Suppressor macrophage treated with lipopolysaccharide for 1 hour (primary cell): ENCODE results near the gene DMAC2L.
A peak's percentile ranks its signal among the peaks of the same experiment; 100 is the strongest.
"Not testable (repeated sequence)": the region's sequence is repeated elsewhere in the genome, so short reads cannot be mapped to it uniquely, and the experiment has no call there.

Experiments used
- DNase-seq, 3 donors: peaks; one replicate each; pipeline ENCODE4 v3.0.0-alpha.2; 2020 to 2022

The DMAC2L gene

DNA sequence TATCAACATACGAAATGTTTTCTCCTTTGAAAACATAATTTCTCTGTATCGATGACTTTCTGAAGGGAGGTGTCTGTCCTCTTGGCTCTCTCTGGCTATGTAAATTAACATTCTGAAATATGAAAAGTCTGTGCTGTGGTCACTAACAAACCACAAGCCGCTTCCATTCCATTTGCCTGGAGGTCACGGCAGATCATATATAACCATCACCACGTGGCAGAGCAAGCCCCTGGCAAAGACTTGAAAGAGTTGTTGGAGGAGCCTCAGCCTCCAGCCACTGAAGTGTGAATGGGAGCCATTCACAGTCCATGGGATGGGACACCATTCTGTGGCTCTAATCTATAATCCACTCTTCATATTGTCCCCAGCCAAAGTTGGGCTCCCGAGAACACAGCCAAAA, 45.0 kb downstream of the DMAC2L start:
- DNase-seq, result no peak

DNA sequence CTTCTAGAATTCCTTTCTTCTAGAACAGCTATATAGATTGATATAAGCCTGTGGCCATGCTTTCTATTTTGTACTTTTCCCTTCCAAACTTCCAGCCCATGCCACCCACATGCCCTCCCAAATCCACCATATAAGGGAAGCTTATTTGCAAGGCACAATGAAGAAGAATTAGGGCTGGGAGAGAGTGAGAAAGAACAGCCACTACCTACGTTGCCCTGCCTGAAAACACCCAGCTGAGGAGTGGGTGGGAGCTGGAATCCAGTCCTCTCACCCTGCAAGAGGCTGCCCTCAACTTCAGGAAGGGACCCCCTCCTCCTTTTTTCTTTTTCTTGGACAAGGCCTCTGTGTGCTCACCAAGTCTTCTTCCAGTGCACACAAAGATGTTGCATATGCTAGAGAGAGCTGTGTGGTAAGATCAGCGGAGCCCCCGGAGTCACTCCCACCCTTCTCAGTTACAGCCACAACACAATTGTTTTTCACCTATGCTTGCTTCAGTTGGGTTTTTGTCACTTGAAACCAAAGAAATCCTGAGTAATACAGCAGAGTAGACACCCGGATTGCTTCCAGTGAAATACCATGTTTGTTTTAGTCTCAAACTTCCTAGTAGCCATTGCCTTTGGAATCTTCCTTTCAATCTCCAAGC, 45.8 kb downstream of the DMAC2L start:
- no peak for DNase-seq

DNA sequence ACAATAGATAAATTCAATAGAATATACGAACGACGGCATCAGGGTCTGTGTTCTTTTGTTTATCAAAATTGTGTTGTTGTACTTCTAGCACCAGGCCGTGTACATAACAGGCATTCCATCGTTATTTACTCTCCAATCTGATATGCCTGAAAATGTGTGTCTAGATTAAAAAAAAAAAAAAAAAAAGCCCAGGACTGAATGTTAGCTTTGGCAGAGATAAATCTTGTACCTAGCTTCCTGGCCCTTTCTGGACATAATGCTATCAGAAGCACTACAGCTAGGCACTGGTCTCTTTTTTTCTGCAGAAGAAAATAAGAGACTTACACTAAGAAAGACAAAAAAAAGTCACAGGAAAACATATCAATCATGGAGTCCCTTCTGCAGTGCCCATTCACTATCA, 47.5 kb downstream of the DMAC2L start:
- no peak for DNase-seq

DNA sequence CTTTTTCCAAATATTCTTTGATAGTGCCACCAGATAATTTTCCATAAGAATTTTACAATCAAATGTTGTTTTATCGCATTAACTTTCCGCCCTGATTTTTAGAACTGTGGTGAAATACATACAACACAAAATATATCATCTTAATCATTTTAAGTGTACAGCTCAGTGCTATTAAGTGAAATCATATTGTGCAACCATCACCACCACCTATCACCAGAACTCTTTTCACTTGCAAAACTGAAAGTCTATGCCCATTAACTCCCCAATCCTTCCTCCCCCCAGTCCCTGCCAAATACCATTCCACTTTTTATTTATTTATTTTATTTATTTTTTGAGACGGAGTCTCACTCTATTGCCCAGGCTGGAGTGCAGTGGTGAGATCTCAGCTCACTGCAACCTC, 48.0 kb downstream of the DMAC2L start:
- DNase-seq, result no peak

DNA sequence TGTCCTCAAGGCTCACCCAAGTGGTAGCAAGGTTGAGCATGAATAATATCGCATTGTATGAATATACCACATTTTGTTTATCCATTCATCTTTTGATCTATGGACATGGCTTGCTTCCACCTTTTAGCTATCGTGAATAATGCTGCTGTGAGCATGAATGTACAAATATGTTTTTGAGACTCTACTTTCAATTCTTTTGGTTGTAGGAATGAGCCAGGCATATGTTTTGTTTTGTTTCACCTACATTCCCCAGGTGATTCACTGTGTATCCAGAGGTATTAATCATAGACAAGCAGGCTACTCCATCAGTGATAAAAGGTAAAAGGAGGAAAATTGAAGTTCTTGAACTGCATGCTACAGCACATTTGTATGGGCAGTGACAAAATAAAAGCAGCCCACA, 48.7 kb downstream of the DMAC2L start:
- no peak for DNase-seq

DNA sequence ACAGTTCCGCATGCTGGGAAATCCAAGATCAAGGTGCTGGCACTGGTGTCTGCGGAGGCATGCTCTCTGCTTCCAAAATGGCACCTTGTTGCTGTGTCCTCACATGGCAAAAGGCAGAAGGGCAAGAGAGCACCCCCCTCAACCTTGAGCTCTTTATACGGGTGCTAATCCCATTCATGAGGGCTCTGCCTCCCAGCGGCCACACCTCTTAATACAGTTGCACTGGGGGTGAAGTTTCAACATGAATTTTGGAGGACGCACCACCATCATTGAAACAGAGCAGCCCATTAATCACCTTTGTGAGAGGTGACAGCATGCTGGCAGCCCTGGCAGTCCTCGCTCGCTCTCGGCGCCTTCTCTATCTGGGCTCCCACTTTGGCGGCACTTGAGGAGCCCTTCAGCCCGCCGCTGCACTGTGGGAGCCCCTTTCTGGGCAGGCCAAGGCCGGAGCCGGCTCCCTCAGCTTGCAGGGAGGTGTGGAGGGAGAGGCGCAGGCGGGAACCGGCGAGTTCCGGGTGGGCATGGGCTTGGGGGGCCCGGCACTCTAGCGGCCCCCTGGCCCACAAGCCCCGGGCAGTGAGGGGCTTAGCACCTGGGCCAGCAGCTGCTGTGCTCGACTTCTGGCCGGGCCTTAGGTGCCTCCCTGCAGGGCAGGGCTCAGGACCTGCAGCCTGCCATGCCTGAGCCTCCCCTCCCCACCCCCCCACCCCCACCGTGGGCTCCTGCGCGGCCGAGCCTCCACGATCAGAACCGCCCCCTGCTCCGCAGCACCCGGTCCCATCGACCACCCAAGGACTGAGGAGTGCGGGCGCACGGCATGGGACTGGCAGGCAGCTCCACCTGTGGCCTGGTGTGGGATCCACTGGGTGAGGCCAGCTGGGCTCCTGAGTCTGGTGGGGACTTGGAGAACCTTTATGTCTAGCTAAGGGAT, 49.6 kb downstream of the DMAC2L start:
- DNase-seq, result not testable (repeated sequence)

DNA sequence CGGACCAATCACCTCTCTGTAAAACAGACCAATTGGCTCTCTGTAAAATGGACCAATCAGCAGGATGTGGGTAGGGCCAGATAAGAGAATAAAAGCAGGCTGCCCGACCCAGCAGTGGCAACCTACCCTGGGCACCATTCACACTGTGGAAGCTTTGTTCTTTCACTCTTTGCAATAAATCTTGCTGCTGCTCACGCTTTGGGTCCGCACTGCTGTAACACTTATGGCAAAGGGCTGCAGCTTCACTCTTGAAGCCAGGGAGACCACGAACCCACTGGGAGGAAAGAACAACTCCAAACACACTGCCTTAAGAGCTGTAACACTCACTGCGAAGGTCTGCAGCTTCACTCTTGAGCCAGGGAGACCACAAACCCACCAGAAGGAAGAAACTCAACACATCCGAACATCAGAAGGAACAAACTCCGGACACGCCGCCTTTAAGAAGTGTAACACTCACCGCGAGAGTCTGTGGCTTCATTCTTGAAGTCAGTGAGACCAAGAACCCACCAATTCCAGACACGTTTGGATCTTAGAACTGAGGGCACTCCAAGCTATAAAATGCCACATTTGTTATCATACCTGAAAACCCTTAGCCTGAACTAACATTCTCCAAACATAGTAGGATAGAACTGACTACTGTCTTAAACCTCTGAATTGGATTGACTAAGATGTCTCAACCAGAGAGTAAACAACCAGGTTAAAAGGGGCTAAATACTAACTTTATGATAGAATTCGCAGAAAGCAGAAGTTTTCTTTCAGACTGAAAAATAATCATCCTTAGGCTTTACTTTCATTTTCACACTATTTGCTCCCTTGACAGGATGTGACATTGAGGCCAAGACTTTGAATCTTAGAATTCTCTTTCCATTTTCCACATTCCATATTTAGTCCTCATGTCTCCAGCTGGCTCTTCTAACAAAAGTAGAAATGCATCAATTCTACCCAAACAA, 50.9 kb downstream of the DMAC2L start:
- DNase-seq, result peak; percentile 10 to 50 (median 43)

DNA sequence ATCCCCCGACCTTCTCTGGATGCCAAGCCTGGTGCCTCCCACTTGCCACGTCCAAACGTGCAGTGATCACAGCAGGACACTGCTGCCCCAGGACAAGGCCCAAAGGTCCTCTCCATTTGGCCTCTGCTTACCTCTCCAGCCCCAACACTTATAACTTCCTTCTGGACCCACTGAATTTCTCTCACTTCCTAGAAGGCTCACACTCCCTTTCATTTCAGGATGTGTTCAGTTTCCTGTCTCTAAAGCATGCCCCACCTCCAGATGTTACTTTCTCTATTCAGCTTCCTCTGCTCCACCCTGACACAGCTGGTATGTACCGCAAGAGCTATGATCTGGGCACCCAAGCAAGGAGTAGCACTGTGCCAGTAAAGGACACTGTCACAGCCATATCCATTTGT, 51.6 kb downstream of the DMAC2L start:
- peak; percentile 67 to 82 (median 69) for DNase-seq

DNA sequence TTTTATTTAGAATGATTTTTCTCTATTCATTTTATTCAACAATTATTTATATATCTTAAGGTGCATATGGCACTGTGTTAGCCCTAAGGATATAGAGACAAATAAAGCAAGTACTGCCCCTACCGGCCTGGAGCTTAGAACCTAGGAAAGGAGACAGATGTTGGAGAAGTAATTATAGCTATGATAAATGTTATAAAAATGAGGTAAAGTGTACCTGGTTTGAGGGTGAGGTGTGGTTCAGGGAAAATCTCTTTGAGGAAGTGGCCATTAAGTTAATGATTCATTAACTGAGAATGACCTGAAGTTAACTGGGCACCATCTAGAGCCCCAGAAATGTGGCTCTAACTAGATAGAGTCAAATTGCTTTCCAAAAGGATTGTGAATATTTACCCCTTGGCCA, 52.7 kb downstream of the DMAC2L start:
- DNase-seq, result no peak

DNA sequence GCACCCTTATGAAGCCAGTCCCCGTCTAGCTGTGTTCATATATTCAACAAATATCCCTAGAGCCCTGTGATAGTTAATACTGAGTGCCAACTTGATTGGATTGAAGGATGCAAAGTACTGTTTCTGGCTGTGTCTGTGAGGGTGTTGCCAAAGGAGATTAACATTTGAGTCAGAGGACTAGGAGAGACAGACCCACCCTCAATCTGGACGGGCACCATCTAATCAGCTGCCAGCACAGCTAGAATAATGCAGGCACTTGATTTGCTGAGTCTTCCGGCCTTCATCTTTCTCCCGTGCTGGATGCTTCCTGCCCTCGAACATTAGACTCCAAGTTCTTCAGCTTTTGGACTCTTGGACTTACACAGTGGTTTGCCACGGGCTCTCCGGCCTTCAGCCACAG, 53.4 kb downstream of the DMAC2L start:
- not testable (repeated sequence) for DNase-seq

DNA sequence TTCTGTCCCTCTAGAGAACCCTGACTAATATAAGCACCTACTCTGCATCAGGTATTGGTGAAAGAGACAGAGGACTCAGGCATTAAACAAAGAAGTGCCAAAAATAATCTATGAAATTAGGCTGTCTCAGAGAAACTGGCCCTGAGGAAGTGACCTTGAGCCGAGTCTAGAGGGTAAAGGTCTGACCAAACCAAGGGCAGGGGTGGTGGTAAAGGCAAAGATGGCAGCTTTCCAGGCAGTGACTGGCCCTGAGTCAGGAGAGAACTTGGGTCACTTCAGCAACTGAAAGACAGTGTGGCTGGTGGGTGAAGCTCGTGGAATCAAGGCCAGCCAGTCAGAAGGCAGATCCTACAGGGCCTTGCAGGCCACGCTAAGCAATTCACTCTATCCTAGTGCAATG, 54.0 kb downstream of the DMAC2L start:
- DNase-seq, result peak in 1 of 3 donors; percentile 6

DNA sequence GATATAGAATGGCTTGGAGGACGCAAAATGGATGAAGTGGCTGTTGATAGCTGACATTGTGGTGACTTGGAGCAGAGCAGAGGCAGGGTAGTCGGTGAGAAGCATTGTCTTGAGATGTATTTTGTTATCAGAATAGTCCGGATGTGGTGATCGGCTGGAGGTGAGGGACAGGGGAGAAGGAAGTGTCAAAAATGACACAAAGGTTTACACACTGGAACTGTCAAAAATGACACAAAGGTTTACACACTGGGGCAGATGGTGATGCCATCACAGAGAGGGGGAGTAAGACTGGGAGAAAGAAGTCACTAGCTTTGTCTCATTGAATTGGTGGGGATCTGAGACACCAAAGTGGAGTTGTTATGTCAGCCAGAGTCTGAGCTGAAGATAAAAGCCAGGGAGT, 54.5 kb downstream of the DMAC2L start:
- no peak for DNase-seq

DNA sequence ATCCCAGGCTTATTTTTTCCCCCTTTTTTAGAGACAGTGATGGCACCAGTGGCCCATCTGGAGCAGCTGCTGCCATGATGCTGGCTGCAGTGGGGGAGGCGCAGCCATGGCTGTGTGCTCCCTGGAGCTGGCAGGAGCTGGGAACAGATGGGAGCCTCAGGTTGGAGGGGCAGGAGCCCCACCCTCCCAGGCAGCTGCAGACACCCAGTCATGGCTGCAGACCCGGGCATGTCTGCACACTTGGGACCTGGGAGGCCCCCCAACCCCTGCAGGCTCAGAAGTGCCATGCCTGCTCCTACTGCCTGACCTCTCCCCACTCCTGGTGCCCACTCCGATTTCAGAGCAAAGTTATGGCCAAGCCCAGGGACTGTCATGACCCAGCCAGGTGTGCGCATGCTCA, 59.4 kb downstream of the DMAC2L start:
- no peak for DNase-seq

DNA sequence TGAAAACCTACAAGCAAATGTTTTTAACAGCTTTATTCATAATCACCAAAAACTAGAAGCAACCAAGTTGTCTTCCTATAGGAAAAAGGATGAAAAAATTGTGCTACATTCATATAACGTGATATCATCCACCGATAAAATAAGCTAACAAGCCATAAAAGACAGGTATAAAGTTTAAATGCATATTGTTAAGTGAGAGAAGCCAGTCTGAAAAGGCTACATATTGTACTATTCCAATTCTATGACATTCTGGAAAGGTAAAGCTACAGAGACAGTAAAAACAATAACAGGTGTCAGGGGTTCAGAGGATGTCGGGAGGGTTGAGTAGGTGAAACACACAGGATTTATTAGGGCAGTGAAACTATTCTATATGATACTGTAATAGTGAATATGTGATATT, 61.8 kb downstream of the DMAC2L start:
- no peak for DNase-seq

DNA sequence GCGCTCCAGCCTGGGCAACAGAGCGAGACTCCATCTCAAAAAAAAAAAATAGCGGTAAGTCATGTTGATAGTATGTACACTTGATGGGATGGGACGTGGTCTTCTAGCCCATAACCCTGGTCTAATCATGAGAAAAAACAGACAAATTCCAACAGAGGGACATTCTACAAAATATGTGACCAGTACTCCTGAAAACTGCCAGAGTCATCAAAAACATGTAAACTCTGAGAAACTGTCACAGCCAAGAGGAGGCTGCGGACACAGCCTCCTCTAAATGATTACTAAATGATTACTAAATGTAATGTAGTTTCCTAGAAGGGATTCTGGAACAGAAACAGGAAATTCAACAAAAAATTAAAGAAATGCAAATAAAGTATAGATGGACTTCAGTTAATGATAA, 63.6 kb downstream of the DMAC2L start:
- no peak for DNase-seq
